HepG2 (cell line): ENCODE results near the gene ARID1A. TPM values are rescaled to one million over a fixed set of nuclear protein-coding genes. Genes with fewer than 3 reads are reported as not detected.

Experiments used
- ELF1 ChIP-seq: sonication (generic); formaldehyde crosslinking; IDR thresholded peaks from 2 replicates; pipeline ENCODE4 v1.4.0; 2020; ENCODE audit warnings: missing genetic modification reagents
- ETV6 ChIP-seq: sonication (generic); formaldehyde crosslinking; conservative IDR thresholded peaks from 2 replicates; pipeline ENCODE4 v1.4.0; 2020; ENCODE audit warnings: missing genetic modification reagents
- FOSL1 ChIP-seq: sonication (generic); formaldehyde crosslinking; IDR thresholded peaks from 2 replicates; pipeline ENCODE4 v1.9.0; 2021; ENCODE audit warnings: missing genetic modification reagents, borderline replicate concordance
- MEIS2 ChIP-seq: sonication (generic); formaldehyde crosslinking; IDR thresholded peaks from 2 replicates; pipeline ENCODE4 v1.9.0; 2021; ENCODE audit warnings: mild to moderate bottlenecking, missing genetic modification reagents
- NBN ChIP-seq: fragments of 450-650 bp; conservative IDR thresholded peaks from 2 replicates; pipeline ENCODE4 v1.6.1; 2017
- NCOA1 ChIP-seq: sonication (generic); formaldehyde crosslinking; IDR thresholded peaks from 2 replicates; pipeline ENCODE4 v1.9.0; 2021; ENCODE audit warnings: missing genetic modification reagents
- RELA ChIP-seq: sonication (generic); formaldehyde crosslinking; IDR thresholded peaks from 2 replicates; pipeline ENCODE4 v1.4.0; 2020; ENCODE audit warnings: missing genetic modification reagents
- SKI ChIP-seq: fragments of 450-650 bp; IDR thresholded peaks from one replicate; pipeline ENCODE4 v1.6.1; 2018; ENCODE audit warnings: mild to moderate bottlenecking; ENCODE audit not compliant: partially characterized antibody
- SRSF9 ChIP-seq: fragments of 200-400 bp; formaldehyde crosslinking; IDR thresholded peaks from 2 replicates; pipeline ENCODE4 v1.6.1; 2018; ENCODE audit warnings: borderline replicate concordance, mild to moderate bottlenecking, low read depth, low read length; ENCODE audit not compliant: insufficient read depth, poor library complexity, severe bottlenecking
- TAF15 ChIP-seq: fragments of 200-400 bp; formaldehyde crosslinking; IDR thresholded peaks from one replicate; pipeline ENCODE4 v1.6.1; 2018; ENCODE audit warnings: mild to moderate bottlenecking, low read depth, low read length; ENCODE audit not compliant: poor library complexity, severe bottlenecking
- ZFP90 ChIP-seq: sonication (generic); formaldehyde crosslinking; IDR thresholded peaks from 2 replicates; pipeline ENCODE4 v1.8.0; 2022; ENCODE audit warnings: missing genetic modification reagents, mild to moderate bottlenecking, inconsistent platforms, borderline replicate concordance
- ZNF337 ChIP-seq: sonication (generic); formaldehyde crosslinking; IDR thresholded peaks from 2 replicates; pipeline ENCODE4 v1.5.1; 2020; ENCODE audit warnings: missing genetic modification reagents, low read depth, mild to moderate bottlenecking, borderline replicate concordance
- ZNF547 ChIP-seq: sonication (generic); formaldehyde crosslinking; IDR thresholded peaks from 2 replicates; pipeline ENCODE4 v1.5.1; 2020; ENCODE audit warnings: mild to moderate bottlenecking, missing genetic modification reagents
- ZNF652 ChIP-seq: IDR thresholded peaks from 2 replicates; pipeline ENCODE4 v1.6.1; 2016; ENCODE audit warnings: low read depth, borderline replicate concordance
- ZNF761 ChIP-seq: sonication (generic); formaldehyde crosslinking; conservative IDR thresholded peaks from 2 replicates; pipeline ENCODE4 v1.4.0; 2020; ENCODE audit warnings: mild to moderate bottlenecking, missing genetic modification reagents
- polyA plus RNA-seq, 8 experiments: library from polyadenylated mRNA; depleted of rRNA in 3 of 8; stranded (reverse) in 7 of 8; unstranded in 1 of 8; fragments of >200 nt; fragmentation: Illumina TruSeq in 4 of 8; extraction: Trizol in 4 of 8; gene quantifications; 2 replicates each; pipeline versions ENCODE4 v1.2.1 to v1.2.3, GENCODE V29; 2011 to 2016; ENCODE audit warnings: low read depth in 4 of 8, missing spikeins in 1 of 8, mixed read lengths in 1 of 8; ENCODE audit not compliant: insufficient read depth in 1 of 8
- total RNA-seq, 5 experiments: library from RNA; depleted of rRNA; stranded (reverse); fragments of >200 nt; fragmentation: Illumina TruSeq; extraction: Trizol; gene quantifications; 2 replicates each; pipeline ENCODE4 v1.2.3, GENCODE V29; 2016; ENCODE audit warnings: low read depth in 1 of 5
- TF ChIP-seq, protein P1 (sequence below): sonication (generic); formaldehyde crosslinking; IDR thresholded peaks from 2 replicates; pipeline ENCODE4 v1.8.0; 2022; ENCODE audit warnings: mild to moderate bottlenecking, missing genetic modification reagents; ENCODE audit not compliant: insufficient replicate concordance
- TF ChIP-seq, protein P2 (sequence below): sonication (generic); formaldehyde crosslinking; IDR thresholded peaks from 2 replicates; pipeline ENCODE4 v1.5.1; 2020; ENCODE audit warnings: missing genetic modification reagents, mild to moderate bottlenecking, borderline replicate concordance
- TF ChIP-seq, protein P3 (sequence below): sonication (generic); formaldehyde crosslinking; IDR thresholded peaks from 2 replicates; pipeline ENCODE4 v1.4.0; 2020; ENCODE audit warnings: missing genetic modification reagents
- TF ChIP-seq, protein P4 (sequence below): fragments of 450-650 bp; IDR thresholded peaks from 2 replicates; pipeline ENCODE4 v1.6.1; 2017
- TF ChIP-seq, protein P5 (sequence below): sonication (generic); formaldehyde crosslinking; IDR thresholded peaks from 2 replicates; pipeline ENCODE4; 2020; ENCODE audit warnings: missing genetic modification reagents, mild to moderate bottlenecking, borderline replicate concordance

Gene ARID1A
- total and polyA plus RNA-seq, 2 of the 13 experiments (the other 11 are each of a cell fraction or from before 2014, with no cell fraction given), result 11.9 to 15.9 TPM

DNA sequence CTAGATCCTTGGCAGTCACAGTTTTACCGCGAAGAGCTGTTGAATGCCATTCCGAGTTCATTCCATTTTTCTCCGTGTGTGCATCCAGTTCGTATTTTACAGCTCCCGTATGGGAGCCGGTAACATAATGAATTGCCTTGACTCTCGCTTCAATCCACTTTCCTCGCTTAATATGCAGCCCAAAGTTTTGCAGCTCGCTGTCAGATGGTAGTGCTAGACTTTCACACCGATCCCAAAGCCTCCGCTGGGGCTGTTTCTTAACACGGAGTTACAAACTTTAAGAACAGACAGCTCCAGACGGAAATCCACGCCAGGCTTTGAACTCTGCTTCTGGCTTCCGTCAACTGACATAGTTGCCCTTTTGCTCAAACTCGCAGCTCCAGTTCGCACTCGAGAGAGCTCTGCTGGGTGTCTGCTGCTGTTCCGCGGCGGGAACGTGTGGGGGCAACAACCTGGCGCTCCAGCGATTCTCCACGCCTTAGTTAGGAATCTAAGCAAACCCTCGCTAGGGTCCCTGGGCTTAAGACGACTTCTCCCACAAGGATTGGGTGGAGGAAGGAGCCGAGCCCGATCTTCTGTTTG, 3.5 kb upstream of the ARID1A start (continued):
- TF ChIP-seq, protein P1, sequence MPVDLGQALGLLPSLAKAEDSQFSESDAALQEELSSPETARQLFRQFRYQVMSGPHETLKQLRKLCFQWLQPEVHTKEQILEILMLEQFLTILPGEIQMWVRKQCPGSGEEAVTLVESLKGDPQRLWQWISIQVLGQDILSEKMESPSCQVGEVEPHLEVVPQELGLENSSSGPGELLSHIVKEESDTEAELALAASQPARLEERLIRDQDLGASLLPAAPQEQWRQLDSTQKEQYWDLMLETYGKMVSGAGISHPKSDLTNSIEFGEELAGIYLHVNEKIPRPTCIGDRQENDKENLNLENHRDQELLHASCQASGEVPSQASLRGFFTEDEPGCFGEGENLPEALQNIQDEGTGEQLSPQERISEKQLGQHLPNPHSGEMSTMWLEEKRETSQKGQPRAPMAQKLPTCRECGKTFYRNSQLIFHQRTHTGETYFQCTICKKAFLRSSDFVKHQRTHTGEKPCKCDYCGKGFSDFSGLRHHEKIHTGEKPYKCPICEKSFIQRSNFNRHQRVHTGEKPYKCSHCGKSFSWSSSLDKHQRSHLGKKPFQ (CRISPR knock-in tag), result no peak
- TF ChIP-seq SKI (no peak), ZNF761 (CRISPR knock-in tag) (0 out of 2 replicates have a peak, but pooled peaks have one; percentile 62), RELA (CRISPR knock-in tag) (no peak), ELF1 (CRISPR knock-in tag) (no peak), ZNF337 (CRISPR knock-in tag) (no peak), TAF15 (no peak), FOSL1 (no peak), NBN (no peak), ZFP90 (no peak), ZNF652 (no peak), NCOA1 (CRISPR knock-in tag) (no peak), ZNF547 (CRISPR knock-in tag) (no peak; the same call in 1 of the 2 replicates), MEIS2 (no peak), ETV6 (CRISPR knock-in tag) (no peak; the same call in 1 of the 2 replicates), SRSF9 (no peak)
- TF ChIP-seq, protein P2, sequence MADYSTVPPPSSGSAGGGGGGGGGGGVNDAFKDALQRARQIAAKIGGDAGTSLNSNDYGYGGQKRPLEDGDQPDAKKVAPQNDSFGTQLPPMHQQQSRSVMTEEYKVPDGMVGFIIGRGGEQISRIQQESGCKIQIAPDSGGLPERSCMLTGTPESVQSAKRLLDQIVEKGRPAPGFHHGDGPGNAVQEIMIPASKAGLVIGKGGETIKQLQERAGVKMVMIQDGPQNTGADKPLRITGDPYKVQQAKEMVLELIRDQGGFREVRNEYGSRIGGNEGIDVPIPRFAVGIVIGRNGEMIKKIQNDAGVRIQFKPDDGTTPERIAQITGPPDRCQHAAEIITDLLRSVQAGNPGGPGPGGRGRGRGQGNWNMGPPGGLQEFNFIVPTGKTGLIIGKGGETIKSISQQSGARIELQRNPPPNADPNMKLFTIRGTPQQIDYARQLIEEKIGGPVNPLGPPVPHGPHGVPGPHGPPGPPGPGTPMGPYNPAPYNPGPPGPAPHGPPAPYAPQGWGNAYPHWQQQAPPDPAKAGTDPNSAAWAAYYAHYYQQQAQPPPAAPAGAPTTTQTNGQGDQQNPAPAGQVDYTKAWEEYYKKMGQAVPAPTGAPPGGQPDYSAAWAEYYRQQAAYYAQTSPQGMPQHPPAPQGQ (CRISPR knock-in tag), result no peak
- TF ChIP-seq, protein P3, sequence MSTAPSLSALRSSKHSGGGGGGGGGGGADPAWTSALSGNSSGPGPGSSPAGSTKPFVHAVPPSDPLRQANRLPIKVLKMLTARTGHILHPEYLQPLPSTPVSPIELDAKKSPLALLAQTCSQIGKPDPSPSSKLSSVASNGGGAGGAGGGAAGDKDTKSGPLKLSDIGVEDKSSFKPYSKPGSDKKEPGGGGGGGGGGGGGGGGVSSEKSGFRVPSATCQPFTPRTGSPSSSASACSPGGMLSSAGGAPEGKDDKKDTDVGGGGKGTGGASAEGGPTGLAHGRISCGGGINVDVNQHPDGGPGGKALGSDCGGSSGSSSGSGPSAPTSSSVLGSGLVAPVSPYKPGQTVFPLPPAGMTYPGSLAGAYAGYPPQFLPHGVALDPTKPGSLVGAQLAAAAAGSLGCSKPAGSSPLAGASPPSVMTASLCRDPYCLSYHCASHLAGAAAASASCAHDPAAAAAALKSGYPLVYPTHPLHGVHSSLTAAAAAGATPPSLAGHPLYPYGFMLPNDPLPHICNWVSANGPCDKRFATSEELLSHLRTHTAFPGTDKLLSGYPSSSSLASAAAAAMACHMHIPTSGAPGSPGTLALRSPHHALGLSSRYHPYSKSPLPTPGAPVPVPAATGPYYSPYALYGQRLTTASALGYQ (CRISPR knock-in tag), result no peak
- TF ChIP-seq, protein P4, sequence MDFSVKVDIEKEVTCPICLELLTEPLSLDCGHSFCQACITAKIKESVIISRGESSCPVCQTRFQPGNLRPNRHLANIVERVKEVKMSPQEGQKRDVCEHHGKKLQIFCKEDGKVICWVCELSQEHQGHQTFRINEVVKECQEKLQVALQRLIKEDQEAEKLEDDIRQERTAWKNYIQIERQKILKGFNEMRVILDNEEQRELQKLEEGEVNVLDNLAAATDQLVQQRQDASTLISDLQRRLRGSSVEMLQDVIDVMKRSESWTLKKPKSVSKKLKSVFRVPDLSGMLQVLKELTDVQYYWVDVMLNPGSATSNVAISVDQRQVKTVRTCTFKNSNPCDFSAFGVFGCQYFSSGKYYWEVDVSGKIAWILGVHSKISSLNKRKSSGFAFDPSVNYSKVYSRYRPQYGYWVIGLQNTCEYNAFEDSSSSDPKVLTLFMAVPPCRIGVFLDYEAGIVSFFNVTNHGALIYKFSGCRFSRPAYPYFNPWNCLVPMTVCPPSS, result no peak
- TF ChIP-seq, protein P5, sequence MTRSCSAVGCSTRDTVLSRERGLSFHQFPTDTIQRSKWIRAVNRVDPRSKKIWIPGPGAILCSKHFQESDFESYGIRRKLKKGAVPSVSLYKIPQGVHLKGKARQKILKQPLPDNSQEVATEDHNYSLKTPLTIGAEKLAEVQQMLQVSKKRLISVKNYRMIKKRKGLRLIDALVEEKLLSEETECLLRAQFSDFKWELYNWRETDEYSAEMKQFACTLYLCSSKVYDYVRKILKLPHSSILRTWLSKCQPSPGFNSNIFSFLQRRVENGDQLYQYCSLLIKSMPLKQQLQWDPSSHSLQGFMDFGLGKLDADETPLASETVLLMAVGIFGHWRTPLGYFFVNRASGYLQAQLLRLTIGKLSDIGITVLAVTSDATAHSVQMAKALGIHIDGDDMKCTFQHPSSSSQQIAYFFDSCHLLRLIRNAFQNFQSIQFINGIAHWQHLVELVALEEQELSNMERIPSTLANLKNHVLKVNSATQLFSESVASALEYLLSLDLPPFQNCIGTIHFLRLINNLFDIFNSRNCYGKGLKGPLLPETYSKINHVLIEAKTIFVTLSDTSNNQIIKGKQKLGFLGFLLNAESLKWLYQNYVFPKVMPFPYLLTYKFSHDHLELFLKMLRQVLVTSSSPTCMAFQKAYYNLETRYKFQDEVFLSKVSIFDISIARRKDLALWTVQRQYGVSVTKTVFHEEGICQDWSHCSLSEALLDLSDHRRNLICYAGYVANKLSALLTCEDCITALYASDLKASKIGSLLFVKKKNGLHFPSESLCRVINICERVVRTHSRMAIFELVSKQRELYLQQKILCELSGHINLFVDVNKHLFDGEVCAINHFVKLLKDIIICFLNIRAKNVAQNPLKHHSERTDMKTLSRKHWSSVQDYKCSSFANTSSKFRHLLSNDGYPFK (CRISPR knock-in tag), result no peak
